Suprapubic skin (tissue), 4 donors: Measurements from ENCODE around the gene SYNE2. TPM values are rescaled to one million over a fixed set of nuclear protein-coding genes. Genes with fewer than 3 reads are reported as not detected.

Source experiments
- DNase-seq, 2 donors: peaks; one replicate each; pipeline ENCODE4 v3.0.0-alpha.2; 2019; ENCODE audit warnings: low spot score in 2 of 2
- H3K27ac ChIP-seq: fragments of 200-600 bp; sonication (generic); one replicate; pipeline ENCODE4 v1.5.1; 2019
- H3K27me3 ChIP-seq: fragments of 200-600 bp; sonication (generic); one replicate; pipeline ENCODE4 v1.5.1; 2019
- H3K36me3 ChIP-seq: fragments of 200-600 bp; sonication (generic); one replicate; pipeline ENCODE4 v1.5.1; 2019
- H3K4me1 ChIP-seq: fragments of 200-600 bp; sonication (generic); one replicate; pipeline ENCODE4 v1.5.1; 2019
- H3K4me3 ChIP-seq: fragments of 200-600 bp; sonication (generic); one replicate; pipeline ENCODE4 v1.5.1; 2019; ENCODE audit warnings: mild to moderate bottlenecking
- H3K9me3 ChIP-seq: fragments of 200-600 bp; sonication (generic); one replicate; pipeline ENCODE4 v1.5.1; 2019
- CTCF ChIP-seq, 2 donors: fragments of 200-600 bp in 1 of 2; fragments of 450-650 bp in 1 of 2; sonication (generic) in 1 of 2; IDR thresholded peaks; one replicate each; pipeline ENCODE4 v1.5.1; 2016 to 2019; ENCODE audit warnings: antibody characterized with exemption in 2 of 2, mild to moderate bottlenecking in 1 of 2, moderate library complexity in 1 of 2
- EP300 ChIP-seq: sonication (generic); formaldehyde crosslinking; IDR thresholded peaks from one replicate; pipeline ENCODE4 v1.6.1; 2017; ENCODE audit warnings: antibody characterized with exemption
- POLR2A ChIP-seq, 2 donors: fragments of 450-650 bp; IDR thresholded peaks; one replicate each; pipeline ENCODE4 v1.6.1; 2017; ENCODE audit warnings: antibody characterized with exemption in 2 of 2, mild to moderate bottlenecking in 2 of 2, moderate library complexity in 2 of 2
- POLR2AphosphoS5 ChIP-seq, 3 donors: sonication (generic); formaldehyde crosslinking; IDR thresholded peaks; one replicate each; pipeline ENCODE4 v1.6.1; 2017; ENCODE audit warnings: antibody characterized with exemption in 3 of 3
- whole genome bisulfite sequencing: methylation state at CpG from one replicate; pipeline ENCODE4 v1.1.5; 2018; 5-methylcytosine and 5-hydroxymethylcytosine counted together
- total RNA-seq, 4 donors: library from RNA; depleted of rRNA; stranded (reverse); fragments of >200 nt; gene quantifications; one replicate each; pipeline ENCODE4 v1.1.0, GENCODE V29; 2016

Gene SYNE2
- total RNA-seq, 4 donors from 2014 or later, result 234 to 658 (median 244) TPM

- WGBS, result 97% methylated on average over 4 of the region's 4 CpGs
- Histone ChIP-seq H3K9me3 (no peaks in the 10 kb centered on the region), H3K4me3 (no peak overlapping the region), H3K27ac (no peak overlapping the region), H3K36me3 (peaks cover 46% of the 10 kb centered on the region), H3K27me3 (no peaks in the 10 kb centered on the region), H3K4me1 (no peaks in the 10 kb centered on the region)
- TF ChIP-seq POLR2AphosphoS5 (IDR thresholded peaks at IDR 0.05), result no peak
- TF ChIP-seq EP300, result no peak
- TF ChIP-seq POLR2A (IDR thresholded peaks at IDR 0.05), result no peak
- TF ChIP-seq CTCF (IDR thresholded peaks at IDR 0.05), result no peak
- DNase-seq, result no peak
Observed at GRCh38 chr14:63981569-63981968, 128.8 kb downstream of the SYNE2 start.

GRCh38 chr14:63982156-63982555, 129.4 kb downstream of the SYNE2 start:
- 97% methylated on average over 3 of the region's 3 CpGs for WGBS
- Histone ChIP-seq H3K27ac (no peak overlapping the region), H3K4me1 (no peaks in the 10 kb centered on the region), H3K9me3 (no peaks in the 10 kb centered on the region), H3K4me3 (no peak overlapping the region), H3K36me3 (peaks cover 49% of the 10 kb centered on the region), H3K27me3 (no peaks in the 10 kb centered on the region)
- DNase-seq, result no peak
- TF ChIP-seq CTCF (IDR thresholded peaks at IDR 0.05) (no peak), POLR2A (IDR thresholded peaks at IDR 0.05) (no peak), POLR2AphosphoS5 (IDR thresholded peaks at IDR 0.05) (no peak), EP300 (no peak)

- Histone ChIP-seq H3K27me3 (no peaks in the 10 kb centered on the region), H3K4me3 (no peak overlapping the region), H3K27ac (no peak overlapping the region), H3K9me3 (no peaks in the 10 kb centered on the region), H3K36me3 (peaks cover 44% of the 10 kb centered on the region), H3K4me1 (no peaks in the 10 kb centered on the region)
- TF ChIP-seq POLR2A (IDR thresholded peaks at IDR 0.05), result no peak
- TF ChIP-seq CTCF (IDR thresholded peaks at IDR 0.05), result no peak
- no peak for TF ChIP-seq EP300
- no peak for TF ChIP-seq POLR2AphosphoS5 (IDR thresholded peaks at IDR 0.05)
- DNase-seq, result no peak
- 93% methylated on average over 3 of the region's 3 CpGs for WGBS
Observed at GRCh38 chr14:63982629-63983028, 129.8 kb downstream of the SYNE2 start.

GRCh38 chr14:63986789-63987533, 134.2 kb downstream of the SYNE2 start:
- H3K27me3 ChIP-seq, result no peaks in the 10 kb centered on the region
- WGBS, result 93% methylated on average over 15 of the region's 15 CpGs
- H3K27ac ChIP-seq, result no peak overlapping the region
- TF ChIP-seq CTCF (IDR thresholded peaks at IDR 0.05) (no peak), EP300 (no peak), POLR2A (IDR thresholded peaks at IDR 0.05) (no peak), POLR2AphosphoS5 (IDR thresholded peaks at IDR 0.05) (no peak)
- H3K9me3 ChIP-seq, result no peaks in the 10 kb centered on the region
- no peaks in the 10 kb centered on the region for H3K4me1 ChIP-seq
- H3K36me3 ChIP-seq, result peaks cover 41% of the 10 kb centered on the region
- no peak overlapping the region for H3K4me3 ChIP-seq
- DNase-seq, result no peak

GRCh38 chr14:63988579-63988978, 135.8 kb downstream of the SYNE2 start:
- no peak overlapping the region for H3K27ac ChIP-seq
- H3K36me3 ChIP-seq, result peaks cover 36% of the 10 kb centered on the region
- H3K27me3 ChIP-seq, result no peaks in the 10 kb centered on the region
- DNase-seq, result no peak
- TF ChIP-seq CTCF (IDR thresholded peaks at IDR 0.05), result no peak
- TF ChIP-seq POLR2AphosphoS5 (IDR thresholded peaks at IDR 0.05), result no peak
- TF ChIP-seq EP300, result no peak
- TF ChIP-seq POLR2A (IDR thresholded peaks at IDR 0.05), result no peak
- WGBS, result 79% methylated on average over 4 of the region's 4 CpGs
- H3K4me3 ChIP-seq, result no peak overlapping the region
- H3K9me3 ChIP-seq, result no peaks in the 10 kb centered on the region
- H3K4me1 ChIP-seq, result peaks cover 11% of the 10 kb centered on the region
